Activated CD8-positive, alpha-beta T cell treated with anti-CD3 and anti-CD28 coated beads for 36 hours (primary cell): ENCODE results near the gene IL1RN. TPM values are rescaled to one million over a fixed set of nuclear protein-coding genes. Genes with fewer than 3 reads are reported as not detected.
A peak's percentile ranks its signal among the peaks of the same experiment; 100 is the strongest.

Source experiments
- ATAC-seq: fragments of 200-7000 bp; cut with Tn5 transposase; one replicate; pipeline ENCODE4 v1.10.0; 2021; ENCODE audit warnings: mild to moderate bottlenecking, moderate library complexity
- CTCF ChIA-PET: fragments of 350-600 bp; sonication (Branson Sonifier 250); formaldehyde crosslinking; loops from one replicate; lab custom pipeline; 2021; ENCODE audit warnings: antibody characterized with exemption; lab: Charles Lee
- POLR2A ChIA-PET: fragments of 350-600 bp; sonication (Branson Sonifier 250); formaldehyde crosslinking; loops from one replicate; lab custom pipeline; 2021; ENCODE audit warnings: antibody characterized with exemption; lab: Charles Lee
- DNase-seq: peaks from one replicate; pipeline ENCODE4 v3.0.0-alpha.2; 2020
- H3K27ac Mint-ChIP-seq: one replicate; pipeline ENCODE4 v1.8.0; 2021; ENCODE audit warnings: mild to moderate bottlenecking, mixed read lengths
- H3K27me3 Mint-ChIP-seq: one replicate; pipeline ENCODE4 v1.8.0; 2021; ENCODE audit warnings: mixed read lengths
- H3K36me3 Mint-ChIP-seq: one replicate; pipeline ENCODE4 v1.8.0; 2021; ENCODE audit warnings: low read depth, mixed read lengths
- H3K4me1 Mint-ChIP-seq: one replicate; pipeline ENCODE4 v1.8.0; 2021; ENCODE audit warnings: low read depth, mixed read lengths
- H3K4me3 Mint-ChIP-seq: one replicate; pipeline ENCODE4 v1.8.0; 2021; ENCODE audit warnings: mild to moderate bottlenecking, moderate library complexity, mixed read lengths
- H3K9me3 Mint-ChIP-seq: one replicate; pipeline ENCODE4 v1.8.0; 2021; ENCODE audit warnings: mixed read lengths
- intact Hi-C: fragments of 100-400 bp; cut with micrococcal nuclease; formaldehyde crosslinking; loops from one replicate; pipeline ENCODE4 v1.10.0; 2022
- total RNA-seq, 2 experiments: library from RNA; stranded (reverse); gene quantifications; one replicate each; pipeline ENCODE4 v1.2.3, GENCODE V29; 2021
- TF ChIP-seq, protein P1 (sequence below): fragments of 200-600 bp; IDR thresholded peaks from one replicate; pipeline ENCODE4 v1.8.0; 2022; ENCODE audit warnings: antibody characterized with exemption, mild to moderate bottlenecking

The IL1RN gene
- total RNA-seq, 2 experiments from 2014 or later, result 0.50 to 0.85 TPM

- TF ChIP-seq, protein P1, sequence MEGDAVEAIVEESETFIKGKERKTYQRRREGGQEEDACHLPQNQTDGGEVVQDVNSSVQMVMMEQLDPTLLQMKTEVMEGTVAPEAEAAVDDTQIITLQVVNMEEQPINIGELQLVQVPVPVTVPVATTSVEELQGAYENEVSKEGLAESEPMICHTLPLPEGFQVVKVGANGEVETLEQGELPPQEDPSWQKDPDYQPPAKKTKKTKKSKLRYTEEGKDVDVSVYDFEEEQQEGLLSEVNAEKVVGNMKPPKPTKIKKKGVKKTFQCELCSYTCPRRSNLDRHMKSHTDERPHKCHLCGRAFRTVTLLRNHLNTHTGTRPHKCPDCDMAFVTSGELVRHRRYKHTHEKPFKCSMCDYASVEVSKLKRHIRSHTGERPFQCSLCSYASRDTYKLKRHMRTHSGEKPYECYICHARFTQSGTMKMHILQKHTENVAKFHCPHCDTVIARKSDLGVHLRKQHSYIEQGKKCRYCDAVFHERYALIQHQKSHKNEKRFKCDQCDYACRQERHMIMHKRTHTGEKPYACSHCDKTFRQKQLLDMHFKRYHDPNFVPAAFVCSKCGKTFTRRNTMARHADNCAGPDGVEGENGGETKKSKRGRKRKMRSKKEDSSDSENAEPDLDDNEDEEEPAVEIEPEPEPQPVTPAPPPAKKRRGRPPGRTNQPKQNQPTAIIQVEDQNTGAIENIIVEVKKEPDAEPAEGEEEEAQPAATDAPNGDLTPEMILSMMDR, result no peak
These were observed 29.9 kb downstream of the IL1RN start for GRCh38 chr2:113157118-113157896.

DNA sequence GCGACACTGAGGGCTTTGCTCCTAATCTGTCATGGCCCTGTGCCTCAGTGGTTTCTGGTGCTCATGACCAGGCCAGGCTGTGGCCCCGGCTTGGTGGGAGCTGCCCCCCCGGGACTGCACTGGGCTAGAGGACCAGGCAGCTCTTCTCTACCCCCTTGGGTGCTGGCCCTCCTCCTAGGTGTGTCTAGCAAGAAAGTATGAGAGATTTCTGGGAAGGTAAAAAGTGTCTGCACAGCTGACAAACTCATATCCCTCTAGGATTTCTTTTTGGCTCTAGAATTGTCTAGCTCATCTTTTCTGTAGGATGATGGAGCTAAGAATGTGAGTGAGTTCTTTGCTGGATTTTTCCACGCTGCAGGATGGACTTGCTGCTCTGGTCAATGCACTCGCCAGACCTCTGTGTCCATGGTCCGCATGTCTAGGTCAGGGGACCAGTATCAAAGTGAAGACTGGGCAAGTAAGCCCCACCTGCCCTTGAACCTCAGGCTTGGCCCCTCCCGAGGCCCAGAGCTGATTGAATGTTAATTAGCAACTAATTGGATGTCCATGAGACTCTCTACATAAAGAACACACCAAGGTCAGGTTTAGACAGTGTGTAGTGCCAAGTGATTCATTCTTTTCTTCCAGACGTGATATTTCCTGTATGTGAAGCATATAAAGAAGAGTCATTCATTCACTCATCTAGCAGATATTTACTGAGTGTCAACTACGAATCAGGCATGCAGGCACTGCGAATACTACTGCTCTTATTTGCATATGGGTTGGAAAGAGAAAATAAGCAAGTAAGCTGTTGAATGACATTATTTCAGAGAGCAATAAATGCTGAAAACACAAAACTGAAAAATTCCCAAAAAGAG lies 30.7 kb downstream of the IL1RN start:
- H3K9me3 Mint-ChIP-seq, result no peaks in the 10 kb centered on the region
- peaks cover 28% of the 10 kb centered on the region for H3K4me1 Mint-ChIP-seq
- H3K27me3 Mint-ChIP-seq, result no peaks in the 10 kb centered on the region
- CTCF ChIA-PET, result interaction anchor here (1.0 to 2.3 kb wide), 10 partner anchors 9 to 212 kb away, joined by 3 to 22 read pairs (median 5); partner anchors contain the start of gene PSD4
- POLR2A ChIA-PET, result interaction anchor here (1.0 to 5.5 kb wide), 7 partner anchors 8 to 40 kb away, joined by 3 to 49 read pairs (median 5); partner anchors contain the start of gene PSD4
- intact Hi-C loops, result no loop called here
- peak overlapping the region; percentile 84 for H3K4me3 Mint-ChIP-seq
- peak; percentile 37 for DNase-seq
- peak; percentile 68 for ATAC-seq
- TF ChIP-seq, protein P1, result no peak
- peaks cover 1% of the 10 kb centered on the region for H3K36me3 Mint-ChIP-seq
- H3K27ac Mint-ChIP-seq, result peak overlapping the region; percentile 86

More at GRCh38 chr2:113157118-113157896, 29.9 kb downstream of the IL1RN start:
- POLR2A ChIA-PET, result interaction anchor here (1.0 to 5.5 kb wide), 12 partner anchors 9 to 53 kb away, joined by 3 to 49 read pairs (median 4); partner anchors contain the start of gene PSD4
- H3K4me3 Mint-ChIP-seq, result peak overlapping the region; percentile 84
- peaks cover 1% of the 10 kb centered on the region for H3K36me3 Mint-ChIP-seq
- ATAC-seq (peak; percentile 79), DNase-seq (peak; percentile 66)
- CTCF ChIA-PET, result interaction anchor here (1.0 to 2.8 kb wide), 9 partner anchors 10 to 77 kb away, joined by 3 to 46 read pairs (median 6); partner anchors contain the start of gene PSD4
- H3K27ac Mint-ChIP-seq, result peak overlapping the region; percentile 86
- intact Hi-C loops, result no loop called here
- peaks cover 21% of the 10 kb centered on the region for H3K4me1 Mint-ChIP-seq
- H3K27me3 Mint-ChIP-seq, result no peaks in the 10 kb centered on the region
- H3K9me3 Mint-ChIP-seq, result no peaks in the 10 kb centered on the region

GRCh38 chr2:113158884-113159553 lies 31.6 kb downstream of the IL1RN start:
- peaks cover 1% of the 10 kb centered on the region for H3K36me3 Mint-ChIP-seq
- ChIA-PET POLR2A (interaction anchor here (1.2 to 5.5 kb wide), 4 partner anchors 7 to 39 kb away, joined by 3 to 49 read pairs (median 21); partner anchors contain the start of gene PSD4), CTCF (interaction anchor here (1.0 to 2.3 kb wide), 9 partner anchors 16 to 211 kb away, joined by 3 to 22 read pairs (median 5); partner anchors contain the start of gene PSD4)
- H3K4me3 Mint-ChIP-seq, result peak overlapping the region; percentile 84
- peaks cover 30% of the 10 kb centered on the region for H3K4me1 Mint-ChIP-seq
- ATAC-seq (no peak), DNase-seq (no peak)
- intact Hi-C loops, result no loop called here
- no peaks in the 10 kb centered on the region for H3K27me3 Mint-ChIP-seq
- no peaks in the 10 kb centered on the region for H3K9me3 Mint-ChIP-seq
- H3K27ac Mint-ChIP-seq, result no peak overlapping the region
- TF ChIP-seq, protein P1, result no peak

DNA sequence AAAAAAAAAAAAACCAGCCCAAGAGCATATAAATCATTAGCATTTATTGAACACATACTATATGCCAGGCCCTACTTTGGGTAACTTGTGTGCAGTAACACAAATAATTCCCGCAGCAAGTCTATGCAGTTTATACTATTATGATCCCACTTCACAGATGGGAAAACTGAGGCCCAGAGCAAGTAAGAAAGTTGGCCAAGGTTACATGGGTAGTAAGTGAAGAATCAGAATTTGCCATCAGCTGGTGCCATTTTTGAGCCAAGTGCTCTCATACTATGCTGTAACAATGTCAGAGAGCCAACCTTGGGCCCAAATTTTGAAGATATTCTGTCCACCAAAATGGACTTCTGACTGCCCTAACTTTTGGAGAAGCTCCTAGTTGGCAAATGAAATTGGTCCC lies 32.9 kb downstream of the IL1RN start:
- ChIA-PET CTCF (interaction anchor here (1.2 kb wide), 1 partner anchor 22 kb away, joined by 3 read pairs; no protein-coding TSS in a partner anchor), POLR2A (interaction anchor here (0.7 to 5.5 kb wide), 2 partner anchors 15 to 20 kb away, joined by 3 to 49 read pairs; partner anchors contain the start of gene PSD4)
- no peak overlapping the region for H3K4me3 Mint-ChIP-seq
- peaks cover 39% of the 10 kb centered on the region for H3K4me1 Mint-ChIP-seq
- no peak for DNase-seq
- peaks cover 1% of the 10 kb centered on the region for H3K36me3 Mint-ChIP-seq
- no peak overlapping the region for H3K27ac Mint-ChIP-seq
- ATAC-seq, result no peak
- H3K27me3 Mint-ChIP-seq, result no peaks in the 10 kb centered on the region
- H3K9me3 Mint-ChIP-seq, result no peaks in the 10 kb centered on the region
- TF ChIP-seq, protein P1, result no peak
- intact Hi-C loops, result no loop called here
